IMR-90 (cell line): ENCODE results near the gene UBALD1. TPM values are rescaled to one million over a fixed set of nuclear protein-coding genes. Genes with fewer than 3 reads are reported as not detected.

Experiments
- BHLHE40 ChIP-seq: fragments of 150-350 bp; IDR thresholded peaks from 2 replicates; pipeline ENCODE4 v1.6.1; 2016; ENCODE audit warnings: mild to moderate bottlenecking, low read depth, low read length
- ELK1 ChIP-seq: fragments of 150-350 bp; IDR thresholded peaks from 2 replicates; pipeline ENCODE4 v1.6.1; 2016; ENCODE audit warnings: low read depth, mild to moderate bottlenecking, low read length, moderate library complexity, borderline replicate concordance
- MAFK ChIP-seq: IDR thresholded peaks from 2 replicates; pipeline ENCODE4 v1.6.1; 2012; ENCODE audit warnings: low read depth, low read length, improper control_type of control experiment
- RAD21 ChIP-seq: IDR thresholded peaks from 2 replicates; pipeline ENCODE4 v1.6.1; 2012; ENCODE audit warnings: low read length, improper control_type of control experiment
- polyA plus RNA-seq, 3 experiments: library from polyadenylated mRNA; depleted of rRNA; stranded (reverse); fragments of >200 nt; gene quantifications; 2 replicates each; pipeline ENCODE4 v1.2.3, GENCODE V29; 2012; ENCODE audit warnings: low replicate concordance in 1 of 3
- total RNA-seq: library from RNA; depleted of rRNA; stranded (reverse); fragments of >200 nt; gene quantifications from 2 replicates; pipeline ENCODE4 v1.2.3, GENCODE V29; 2012

The UBALD1 gene
- total and polyA plus RNA-seq, 2 of the 4 experiments (the other 2 are of a cell fraction), result 1.3 to 14.5 TPM

- TF ChIP-seq RAD21 (no peak), MAFK (no peak), ELK1 (no peak), BHLHE40 (no peak)
Measured at GRCh38 chr16:4610011-4611005, 4.4 kb downstream of the UBALD1 start (continued).
